H1 (cell line): Measurements from ENCODE around the gene CARD11. TPM values are rescaled to one million over a fixed set of nuclear protein-coding genes. Genes with fewer than 3 reads are reported as not detected.

Experiments
- CBX8 ChIP-seq: fragments of 300-800, 300-1000 bp; sonication (generic); IDR thresholded peaks from 2 replicates; pipeline ENCODE4 v1.7.1; 2016; ENCODE audit warnings: low read depth, low read length, borderline replicate concordance
- CREB1 ChIP-seq: IDR thresholded peaks from 2 replicates; pipeline ENCODE4 v1.6.1; 2012; ENCODE audit warnings: inconsistent platforms
- RBBP5 ChIP-seq: IDR thresholded peaks from 2 replicates; pipeline ENCODE4 v1.7.1; 2012; ENCODE audit warnings: low read depth, mild to moderate bottlenecking, inconsistent platforms, low read length, moderate library complexity, borderline replicate concordance
- SP2 ChIP-seq: IDR thresholded peaks from 2 replicates; pipeline ENCODE4 v1.6.1; 2012; ENCODE audit warnings: mild to moderate bottlenecking, low read length, inconsistent platforms
- polyA plus RNA-seq, 7 experiments: library from polyadenylated mRNA; depleted of rRNA in 3 of 7; stranded (reverse) in 5 of 7; unstranded in 2 of 7; fragments of >200 nt in 5 of 7; fragments of 200-250 nt in 2 of 7; gene quantifications; 1 replicate in 5 of 7; 2 replicates in 1 of 7; 4 replicates in 1 of 7; pipeline versions ENCODE4 v1.2.1 to v1.2.3, GENCODE V29; 2011 to 2013; ENCODE audit warnings: missing spikeins in 2 of 7, mixed read lengths in 2 of 7
- total RNA-seq: library from RNA; stranded (reverse); fragmentation: NEBNext Ultra II Directional; extraction: Animal tissue kit (Norgen Biotek cat#: 25700); gene quantifications from 2 replicates; pipeline ENCODE4 v1.2.1, GENCODE V29; 2021
- TF ChIP-seq, protein P1 (sequence below): fragments of 300-600 bp; sonication (generic); IDR thresholded peaks from 2 replicates; pipeline ENCODE4 v1.7.1; 2012; ENCODE audit warnings: low read length, moderate library complexity, mild to moderate bottlenecking, inconsistent platforms; ENCODE audit not compliant: insufficient replicate concordance
- TF ChIP-seq, protein P2 (sequence below), 3 experiments: IDR thresholded peaks; 1 replicate in 2 of 3; 2 replicates in 1 of 3; pipeline versions ENCODE4 v1.5.1 to v1.6.1; 2011; ENCODE audit warnings: low read length in 3 of 3, mild to moderate bottlenecking in 3 of 3, inconsistent platforms in 2 of 3, low read depth in 1 of 3, moderate library complexity in 1 of 3; ENCODE audit not compliant: insufficient read depth in 1 of 3; ENCODE audit errors: control extremely low read depth in 1 of 3

The CARD11 gene
- total and polyA plus RNA-seq, 2 of the 8 experiments (the other 6 are each of a cell fraction or from before 2014, with no cell fraction given) = 12.6 to 29.8 TPM

DNA sequence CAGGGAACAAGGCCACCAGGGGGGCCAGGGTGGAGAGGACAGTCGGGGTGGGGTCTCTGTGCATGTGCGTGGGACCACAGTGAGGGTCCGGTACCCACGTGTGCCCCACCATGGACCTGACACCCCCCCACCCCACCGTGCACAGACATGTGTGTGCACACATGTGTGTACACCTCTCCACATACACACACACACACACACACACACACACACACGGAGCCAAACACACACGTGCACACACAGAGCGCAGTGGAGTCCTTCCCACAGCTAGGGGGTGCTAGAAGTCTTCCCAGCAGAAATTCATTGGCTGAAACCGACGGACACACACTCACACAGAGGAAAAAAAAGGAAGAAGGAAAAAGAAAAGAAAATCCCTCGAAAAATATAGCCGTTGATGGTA lies 156.8 kb downstream of the CARD11 start (continued):
- TF ChIP-seq, protein P1, sequence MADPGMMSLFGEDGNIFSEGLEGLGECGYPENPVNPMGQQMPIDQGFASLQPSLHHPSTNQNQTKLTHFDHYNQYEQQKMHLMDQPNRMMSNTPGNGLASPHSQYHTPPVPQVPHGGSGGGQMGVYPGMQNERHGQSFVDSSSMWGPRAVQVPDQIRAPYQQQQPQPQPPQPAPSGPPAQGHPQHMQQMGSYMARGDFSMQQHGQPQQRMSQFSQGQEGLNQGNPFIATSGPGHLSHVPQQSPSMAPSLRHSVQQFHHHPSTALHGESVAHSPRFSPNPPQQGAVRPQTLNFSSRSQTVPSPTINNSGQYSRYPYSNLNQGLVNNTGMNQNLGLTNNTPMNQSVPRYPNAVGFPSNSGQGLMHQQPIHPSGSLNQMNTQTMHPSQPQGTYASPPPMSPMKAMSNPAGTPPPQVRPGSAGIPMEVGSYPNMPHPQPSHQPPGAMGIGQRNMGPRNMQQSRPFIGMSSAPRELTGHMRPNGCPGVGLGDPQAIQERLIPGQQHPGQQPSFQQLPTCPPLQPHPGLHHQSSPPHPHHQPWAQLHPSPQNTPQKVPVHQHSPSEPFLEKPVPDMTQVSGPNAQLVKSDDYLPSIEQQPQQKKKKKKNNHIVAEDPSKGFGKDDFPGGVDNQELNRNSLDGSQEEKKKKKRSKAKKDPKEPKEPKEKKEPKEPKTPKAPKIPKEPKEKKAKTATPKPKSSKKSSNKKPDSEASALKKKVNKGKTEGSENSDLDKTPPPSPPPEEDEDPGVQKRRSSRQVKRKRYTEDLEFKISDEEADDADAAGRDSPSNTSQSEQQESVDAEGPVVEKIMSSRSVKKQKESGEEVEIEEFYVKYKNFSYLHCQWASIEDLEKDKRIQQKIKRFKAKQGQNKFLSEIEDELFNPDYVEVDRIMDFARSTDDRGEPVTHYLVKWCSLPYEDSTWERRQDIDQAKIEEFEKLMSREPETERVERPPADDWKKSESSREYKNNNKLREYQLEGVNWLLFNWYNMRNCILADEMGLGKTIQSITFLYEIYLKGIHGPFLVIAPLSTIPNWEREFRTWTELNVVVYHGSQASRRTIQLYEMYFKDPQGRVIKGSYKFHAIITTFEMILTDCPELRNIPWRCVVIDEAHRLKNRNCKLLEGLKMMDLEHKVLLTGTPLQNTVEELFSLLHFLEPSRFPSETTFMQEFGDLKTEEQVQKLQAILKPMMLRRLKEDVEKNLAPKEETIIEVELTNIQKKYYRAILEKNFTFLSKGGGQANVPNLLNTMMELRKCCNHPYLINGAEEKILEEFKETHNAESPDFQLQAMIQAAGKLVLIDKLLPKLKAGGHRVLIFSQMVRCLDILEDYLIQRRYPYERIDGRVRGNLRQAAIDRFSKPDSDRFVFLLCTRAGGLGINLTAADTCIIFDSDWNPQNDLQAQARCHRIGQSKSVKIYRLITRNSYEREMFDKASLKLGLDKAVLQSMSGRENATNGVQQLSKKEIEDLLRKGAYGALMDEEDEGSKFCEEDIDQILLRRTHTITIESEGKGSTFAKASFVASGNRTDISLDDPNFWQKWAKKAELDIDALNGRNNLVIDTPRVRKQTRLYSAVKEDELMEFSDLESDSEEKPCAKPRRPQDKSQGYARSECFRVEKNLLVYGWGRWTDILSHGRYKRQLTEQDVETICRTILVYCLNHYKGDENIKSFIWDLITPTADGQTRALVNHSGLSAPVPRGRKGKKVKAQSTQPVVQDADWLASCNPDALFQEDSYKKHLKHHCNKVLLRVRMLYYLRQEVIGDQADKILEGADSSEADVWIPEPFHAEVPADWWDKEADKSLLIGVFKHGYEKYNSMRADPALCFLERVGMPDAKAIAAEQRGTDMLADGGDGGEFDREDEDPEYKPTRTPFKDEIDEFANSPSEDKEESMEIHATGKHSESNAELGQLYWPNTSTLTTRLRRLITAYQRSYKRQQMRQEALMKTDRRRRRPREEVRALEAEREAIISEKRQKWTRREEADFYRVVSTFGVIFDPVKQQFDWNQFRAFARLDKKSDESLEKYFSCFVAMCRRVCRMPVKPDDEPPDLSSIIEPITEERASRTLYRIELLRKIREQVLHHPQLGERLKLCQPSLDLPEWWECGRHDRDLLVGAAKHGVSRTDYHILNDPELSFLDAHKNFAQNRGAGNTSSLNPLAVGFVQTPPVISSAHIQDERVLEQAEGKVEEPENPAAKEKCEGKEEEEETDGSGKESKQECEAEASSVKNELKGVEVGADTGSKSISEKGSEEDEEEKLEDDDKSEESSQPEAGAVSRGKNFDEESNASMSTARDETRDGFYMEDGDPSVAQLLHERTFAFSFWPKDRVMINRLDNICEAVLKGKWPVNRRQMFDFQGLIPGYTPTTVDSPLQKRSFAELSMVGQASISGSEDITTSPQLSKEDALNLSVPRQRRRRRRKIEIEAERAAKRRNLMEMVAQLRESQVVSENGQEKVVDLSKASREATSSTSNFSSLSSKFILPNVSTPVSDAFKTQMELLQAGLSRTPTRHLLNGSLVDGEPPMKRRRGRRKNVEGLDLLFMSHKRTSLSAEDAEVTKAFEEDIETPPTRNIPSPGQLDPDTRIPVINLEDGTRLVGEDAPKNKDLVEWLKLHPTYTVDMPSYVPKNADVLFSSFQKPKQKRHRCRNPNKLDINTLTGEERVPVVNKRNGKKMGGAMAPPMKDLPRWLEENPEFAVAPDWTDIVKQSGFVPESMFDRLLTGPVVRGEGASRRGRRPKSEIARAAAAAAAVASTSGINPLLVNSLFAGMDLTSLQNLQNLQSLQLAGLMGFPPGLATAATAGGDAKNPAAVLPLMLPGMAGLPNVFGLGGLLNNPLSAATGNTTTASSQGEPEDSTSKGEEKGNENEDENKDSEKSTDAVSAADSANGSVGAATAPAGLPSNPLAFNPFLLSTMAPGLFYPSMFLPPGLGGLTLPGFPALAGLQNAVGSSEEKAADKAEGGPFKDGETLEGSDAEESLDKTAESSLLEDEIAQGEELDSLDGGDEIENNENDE = no peak
- TF ChIP-seq CREB1 (0 out of 2 replicates have a peak, but pooled peaks have one; percentile 48), RBBP5 (no peak), CBX8 (no peak), SP2 (no peak)
- TF ChIP-seq, protein P2, sequence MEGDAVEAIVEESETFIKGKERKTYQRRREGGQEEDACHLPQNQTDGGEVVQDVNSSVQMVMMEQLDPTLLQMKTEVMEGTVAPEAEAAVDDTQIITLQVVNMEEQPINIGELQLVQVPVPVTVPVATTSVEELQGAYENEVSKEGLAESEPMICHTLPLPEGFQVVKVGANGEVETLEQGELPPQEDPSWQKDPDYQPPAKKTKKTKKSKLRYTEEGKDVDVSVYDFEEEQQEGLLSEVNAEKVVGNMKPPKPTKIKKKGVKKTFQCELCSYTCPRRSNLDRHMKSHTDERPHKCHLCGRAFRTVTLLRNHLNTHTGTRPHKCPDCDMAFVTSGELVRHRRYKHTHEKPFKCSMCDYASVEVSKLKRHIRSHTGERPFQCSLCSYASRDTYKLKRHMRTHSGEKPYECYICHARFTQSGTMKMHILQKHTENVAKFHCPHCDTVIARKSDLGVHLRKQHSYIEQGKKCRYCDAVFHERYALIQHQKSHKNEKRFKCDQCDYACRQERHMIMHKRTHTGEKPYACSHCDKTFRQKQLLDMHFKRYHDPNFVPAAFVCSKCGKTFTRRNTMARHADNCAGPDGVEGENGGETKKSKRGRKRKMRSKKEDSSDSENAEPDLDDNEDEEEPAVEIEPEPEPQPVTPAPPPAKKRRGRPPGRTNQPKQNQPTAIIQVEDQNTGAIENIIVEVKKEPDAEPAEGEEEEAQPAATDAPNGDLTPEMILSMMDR (IDR thresholded peaks at IDR 0.05; ENCODE audit: control extremely low read depth in 1 of 3, insufficient read depth in 1 of 3, low read depth in 1 of 3, low read length in 3 of 3) = peak; percentile 84 to 92 (median 89)
